HCT116 (cell line): ENCODE results near the gene PLCXD1.

Experiments
- CEBPB ChIP-seq: IDR thresholded peaks from 2 replicates; pipeline ENCODE4 v1.6.1; 2012; ENCODE audit warnings: low read depth
- CTCF ChIP-seq, 3 experiments: fragments of 200-600 bp in 1 of 3; sonication (generic) in 1 of 3; IDR thresholded peaks in 2 of 3; conservative IDR thresholded peaks in 1 of 3; 2 replicates each; pipeline ENCODE4 v1.5.1; 2012 to 2017; ENCODE audit warnings: low read depth in 2 of 3, low read length in 2 of 3, antibody characterized with exemption in 1 of 3, borderline replicate concordance in 1 of 3, control low read depth in 1 of 3, mild to moderate bottlenecking in 1 of 3, mixed read lengths in 1 of 3, mixed run types in 1 of 3, moderate library complexity in 1 of 3; ENCODE audit not compliant: insufficient read depth in 1 of 3
- EZH2 ChIP-seq: fragments of 200-600 bp; sonication (generic); IDR thresholded peaks from 2 replicates; pipeline ENCODE4 v1.6.1; 2017; ENCODE audit warnings: antibody characterized with exemption, mixed run types
- EZH2phosphoT487 ChIP-seq: fragments of 200-600 bp; IDR thresholded peaks from 2 replicates; pipeline ENCODE4 v1.6.1; 2018; ENCODE audit warnings: antibody characterized with exemption, borderline replicate concordance
- JUND ChIP-seq: IDR thresholded peaks from 2 replicates; pipeline ENCODE4 v1.6.1; 2012
- MAX ChIP-seq: IDR thresholded peaks from 2 replicates; pipeline ENCODE4 v1.6.1; 2012
- POLR2A ChIP-seq: IDR thresholded peaks from 2 replicates; pipeline ENCODE4 v1.7.0; 2011; ENCODE audit warnings: borderline replicate concordance; ENCODE audit not compliant: insufficient read depth, insufficient read length; ENCODE audit errors: extremely low read depth
- REST ChIP-seq: IDR thresholded peaks from 2 replicates; pipeline ENCODE4 v1.6.1; 2012; ENCODE audit warnings: low read depth
- SP1 ChIP-seq: IDR thresholded peaks from 2 replicates; pipeline ENCODE4 v1.6.1; 2012; ENCODE audit warnings: low read depth
- ZFX ChIP-seq: fragments of 450-650 bp; IDR thresholded peaks from 2 replicates; pipeline ENCODE4 v1.6.1; 2017

- TF ChIP-seq CTCF (IDR thresholded peaks at IDR 0.05 in 2 of 3, conservative IDR thresholded peaks at IDR 0.05 in 1 of 3; ENCODE audit: borderline replicate concordance in 1 of 3, insufficient read depth in 1 of 3, low read depth in 2 of 3, low read length in 2 of 3) (no peak), JUND (no peak), MAX (no peak), CEBPB (no peak), EZH2phosphoT487 (no peak), POLR2A (no peak), EZH2 (no peak), REST (no peak), SP1 (no peak), ZFX (no peak)
These were observed 29.5 kb downstream of the PLCXD1 start for GRCh38 chrX:310621-311155.
